ENCODE measurements around the gene LINGO1.

The LINGO1 gene

DNA sequence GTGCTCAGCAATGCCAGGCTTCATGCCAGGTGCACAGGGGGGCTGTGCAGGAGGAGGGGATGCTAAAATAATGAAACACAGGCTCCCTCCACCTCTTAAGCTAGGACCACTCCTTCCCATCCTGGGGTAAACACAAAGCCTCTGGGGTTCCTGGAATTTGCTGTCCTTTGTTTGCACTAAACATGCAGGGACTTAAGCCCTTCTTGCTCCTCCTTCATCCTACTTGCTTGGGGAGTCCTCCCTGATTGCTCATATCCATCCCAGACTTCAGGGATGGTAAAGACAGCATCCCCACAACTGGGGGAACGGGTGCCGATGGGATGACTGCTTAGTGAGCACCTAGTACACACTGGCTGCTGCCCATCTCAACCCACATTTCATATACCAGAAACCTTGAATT, 5.1 kb downstream of the LINGO1 start:
- DNase-seq (ENCODE audit: low read depth) = no peak
- TF ChIP-seq, protein P1, sequence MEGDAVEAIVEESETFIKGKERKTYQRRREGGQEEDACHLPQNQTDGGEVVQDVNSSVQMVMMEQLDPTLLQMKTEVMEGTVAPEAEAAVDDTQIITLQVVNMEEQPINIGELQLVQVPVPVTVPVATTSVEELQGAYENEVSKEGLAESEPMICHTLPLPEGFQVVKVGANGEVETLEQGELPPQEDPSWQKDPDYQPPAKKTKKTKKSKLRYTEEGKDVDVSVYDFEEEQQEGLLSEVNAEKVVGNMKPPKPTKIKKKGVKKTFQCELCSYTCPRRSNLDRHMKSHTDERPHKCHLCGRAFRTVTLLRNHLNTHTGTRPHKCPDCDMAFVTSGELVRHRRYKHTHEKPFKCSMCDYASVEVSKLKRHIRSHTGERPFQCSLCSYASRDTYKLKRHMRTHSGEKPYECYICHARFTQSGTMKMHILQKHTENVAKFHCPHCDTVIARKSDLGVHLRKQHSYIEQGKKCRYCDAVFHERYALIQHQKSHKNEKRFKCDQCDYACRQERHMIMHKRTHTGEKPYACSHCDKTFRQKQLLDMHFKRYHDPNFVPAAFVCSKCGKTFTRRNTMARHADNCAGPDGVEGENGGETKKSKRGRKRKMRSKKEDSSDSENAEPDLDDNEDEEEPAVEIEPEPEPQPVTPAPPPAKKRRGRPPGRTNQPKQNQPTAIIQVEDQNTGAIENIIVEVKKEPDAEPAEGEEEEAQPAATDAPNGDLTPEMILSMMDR (IDR thresholded peaks at IDR 0.05; ENCODE audit: insufficient read depth, low read depth, low read length, missing control alignments) = no peak
- H3K4me3 ChIP-seq (ENCODE audit: low read depth, low read length) = no peak overlapping the region

DNA sequence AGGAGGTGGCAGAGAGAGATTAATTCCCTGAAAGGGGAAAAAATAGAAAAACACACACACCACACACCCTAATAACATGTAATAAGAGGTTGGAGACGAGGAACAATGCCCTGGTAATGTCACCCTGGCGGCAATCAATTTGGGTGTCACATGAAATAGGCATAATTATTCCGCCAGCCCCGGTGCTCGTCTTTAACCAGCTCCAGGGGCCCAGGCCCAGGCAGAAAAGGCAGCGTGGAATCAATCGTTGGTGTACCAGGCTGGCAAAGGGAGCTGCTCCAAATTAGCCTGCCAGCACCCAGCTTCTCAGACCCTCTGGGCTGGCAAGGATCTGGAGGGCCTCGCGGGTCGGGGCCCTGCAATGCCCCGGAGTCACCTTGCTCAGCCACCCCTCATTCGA, 5.6 kb downstream of the LINGO1 start:
- no peak for DNase-seq (ENCODE audit: low read depth)
- no peak overlapping the region for H3K4me3 ChIP-seq (ENCODE audit: low read depth, low read length)
- TF ChIP-seq, protein P1 (IDR thresholded peaks at IDR 0.05; ENCODE audit: insufficient read depth, low read depth, low read length, missing control alignments) = no peak

DNA sequence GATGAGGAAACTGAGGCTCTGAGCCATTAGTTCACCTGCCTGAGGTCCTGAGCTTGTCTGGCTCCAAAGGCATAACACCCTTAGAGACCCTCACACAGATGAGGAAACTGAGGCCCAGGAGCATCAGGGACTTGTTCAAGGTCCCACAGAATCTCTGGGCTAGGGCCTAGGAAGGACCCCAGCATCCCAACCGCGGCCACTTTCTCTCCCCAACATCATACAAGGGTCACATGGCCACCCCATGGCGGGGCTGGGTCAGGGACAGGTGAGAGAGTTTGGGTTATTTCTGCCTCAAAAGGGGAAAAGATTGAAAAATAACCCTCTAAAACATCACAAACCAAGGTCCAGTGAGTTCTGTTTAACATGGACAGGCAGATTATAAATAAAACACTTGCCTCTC, 6.7 kb downstream of the LINGO1 start:
- no peak for DNase-seq (ENCODE audit: low read depth)
- TF ChIP-seq, protein P1 (IDR thresholded peaks at IDR 0.05; ENCODE audit: insufficient read depth, low read depth, low read length, missing control alignments) = no peak
- no peak overlapping the region for H3K4me3 ChIP-seq (ENCODE audit: low read depth, low read length)

DNA sequence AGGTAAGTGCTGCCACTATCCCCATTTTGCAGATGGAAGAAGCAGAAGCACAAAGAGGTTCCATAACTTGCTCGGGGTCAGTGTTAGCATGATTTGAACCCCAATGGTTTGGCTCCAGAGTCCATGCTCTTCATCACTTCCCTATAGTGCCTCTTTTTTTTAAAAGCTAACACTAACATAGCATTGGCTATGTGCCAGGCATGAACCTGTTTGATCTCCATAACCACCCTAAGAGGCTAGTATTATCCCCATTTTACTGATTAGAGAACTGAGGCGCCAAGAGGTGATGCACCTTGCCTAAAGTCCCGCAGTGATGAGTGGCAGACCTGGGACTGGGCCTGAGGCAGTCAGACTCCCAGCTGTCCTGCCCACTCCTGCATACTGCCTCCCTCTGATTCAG, 7.3 kb downstream of the LINGO1 start:
- TF ChIP-seq, protein P1 (IDR thresholded peaks at IDR 0.05; ENCODE audit: insufficient read depth, low read depth, low read length, missing control alignments) = no peak
- DNase-seq (ENCODE audit: low read depth) = no peak
- no peak overlapping the region for H3K4me3 ChIP-seq (ENCODE audit: low read depth, low read length)

DNA sequence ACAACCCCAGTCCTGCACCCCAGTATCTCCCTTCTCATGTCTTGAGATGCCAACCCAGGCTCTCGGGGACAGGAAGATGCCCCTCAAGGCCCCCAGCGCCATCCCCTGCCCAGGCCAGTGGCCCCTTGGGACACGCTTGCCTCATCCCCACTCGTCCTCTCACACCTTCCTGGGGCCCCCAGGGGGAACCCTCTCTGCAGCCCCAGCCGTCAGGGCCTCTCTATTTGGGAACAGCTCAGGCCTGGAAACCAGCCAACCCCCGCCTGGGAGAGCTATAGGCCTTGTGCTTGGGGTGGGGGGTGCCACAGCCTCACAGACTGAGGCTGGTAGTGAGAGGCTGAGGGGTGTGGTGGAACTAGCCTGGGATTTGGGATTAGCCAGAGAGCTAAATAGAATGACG, 7.8 kb downstream of the LINGO1 start:
- H3K4me3 ChIP-seq (ENCODE audit: low read depth, low read length) = no peak overlapping the region
- TF ChIP-seq, protein P1 (IDR thresholded peaks at IDR 0.05; ENCODE audit: insufficient read depth, low read depth, low read length, missing control alignments) = no peak
- DNase-seq (ENCODE audit: low read depth) = no peak

DNA sequence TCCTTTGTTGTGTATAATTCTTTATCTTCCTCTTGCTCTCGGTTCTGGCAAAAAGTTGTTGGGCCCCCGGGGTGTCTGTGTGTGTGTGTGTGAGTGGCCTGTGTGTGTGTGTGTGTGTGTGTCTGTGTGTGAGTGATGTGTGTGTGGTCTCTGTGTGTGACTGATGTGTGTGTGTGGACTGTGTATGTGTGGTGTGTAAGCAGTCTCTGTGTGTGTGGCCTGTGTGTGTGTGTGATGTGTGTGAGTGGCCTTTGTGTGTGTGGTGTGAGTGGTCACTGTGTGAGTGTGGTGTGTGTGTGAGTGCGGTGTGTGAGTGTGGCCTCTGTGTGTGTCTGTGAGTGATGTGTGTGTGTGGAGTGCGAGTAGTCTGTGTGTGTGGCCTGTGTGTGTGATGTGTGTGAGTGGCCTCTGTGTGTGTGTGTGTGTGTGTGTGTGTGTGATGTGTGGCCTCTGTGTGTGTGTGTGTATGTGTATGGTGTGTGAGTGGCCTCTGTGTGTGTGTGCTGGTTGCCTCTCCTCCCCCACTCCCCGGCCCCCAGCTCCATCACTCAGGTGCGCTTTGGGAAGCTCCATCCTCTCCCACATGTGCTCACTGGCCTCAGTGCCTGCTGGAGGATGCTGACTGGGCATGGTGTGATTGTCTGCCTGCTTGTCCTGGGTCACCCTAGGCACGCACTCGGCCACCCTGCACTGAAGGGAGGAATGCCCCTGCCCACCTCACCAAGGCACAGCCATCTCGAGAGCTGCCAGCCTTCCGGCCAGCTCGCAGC, 8.8 kb downstream of the LINGO1 start:
- no peak overlapping the region for H3K4me3 ChIP-seq (ENCODE audit: low read depth, low read length)
- DNase-seq (ENCODE audit: low read depth) = no peak
- TF ChIP-seq, protein P1 (IDR thresholded peaks at IDR 0.05; ENCODE audit: insufficient read depth, low read depth, low read length, missing control alignments) = no peak
